HepG2 (cell line): Measurements from ENCODE around the gene NTM. TPM values are rescaled to one million over a fixed set of nuclear protein-coding genes. Genes with fewer than 3 reads are reported as not detected.

Experiments used
- ARID4A ChIP-seq: sonication (generic); formaldehyde crosslinking; IDR thresholded peaks from 2 replicates; pipeline ENCODE4 v1.5.0; 2020; ENCODE audit warnings: mild to moderate bottlenecking, missing genetic modification reagents, borderline replicate concordance
- BRCA1 ChIP-seq: sonication (generic); formaldehyde crosslinking; IDR thresholded peaks from 2 replicates; pipeline ENCODE4 v1.4.0; 2020; ENCODE audit warnings: missing genetic modification reagents
- NFAT5 ChIP-seq: sonication (generic); formaldehyde crosslinking; IDR thresholded peaks from 2 replicates; pipeline ENCODE4 v1.4.0; 2020; ENCODE audit warnings: missing genetic modification reagents
- PBX3 ChIP-seq: sonication (generic); formaldehyde crosslinking; IDR thresholded peaks from 2 replicates; pipeline ENCODE4 v1.8.1; 2023; ENCODE audit warnings: missing genetic modification reagents, inconsistent platforms, borderline replicate concordance
- PHF21A ChIP-seq: sonication (generic); formaldehyde crosslinking; IDR thresholded peaks from 2 replicates; pipeline ENCODE4 v1.5.0; 2020; ENCODE audit warnings: mild to moderate bottlenecking, missing genetic modification reagents
- polyA plus RNA-seq, 8 experiments: library from polyadenylated mRNA; depleted of rRNA in 3 of 8; stranded (reverse) in 7 of 8; unstranded in 1 of 8; fragments of >200 nt; fragmentation: Illumina TruSeq in 4 of 8; extraction: Trizol in 4 of 8; gene quantifications; 2 replicates each; pipeline versions ENCODE4 v1.2.1 to v1.2.3, GENCODE V29; 2011 to 2016; ENCODE audit warnings: low read depth in 4 of 8, missing spikeins in 1 of 8, mixed read lengths in 1 of 8; ENCODE audit not compliant: insufficient read depth in 1 of 8
- total RNA-seq, 5 experiments: library from RNA; depleted of rRNA; stranded (reverse); fragments of >200 nt; fragmentation: Illumina TruSeq; extraction: Trizol; gene quantifications; 2 replicates each; pipeline ENCODE4 v1.2.3, GENCODE V29; 2016; ENCODE audit warnings: low read depth in 1 of 5

The NTM gene
- total and polyA plus RNA-seq, 2 of the 13 experiments (the other 11 are each of a cell fraction or from before 2014, with no cell fraction given) = not detected

- no peak for TF ChIP-seq ARID4A (CRISPR knock-in tag)
- TF ChIP-seq BRCA1 (CRISPR knock-in tag) = no peak
- no peak for TF ChIP-seq NFAT5 (CRISPR knock-in tag)
- no peak for TF ChIP-seq PHF21A
- TF ChIP-seq PBX3 (CRISPR knock-in tag) = no peak
Observed at GRCh38 chr11:131572423-131572822, 202.0 kb downstream of the NTM start (continued).
